A673 (cell line): Measurements from ENCODE around the gene MAGEB5. TPM values are rescaled to one million over a fixed set of nuclear protein-coding genes. Genes with fewer than 3 reads are reported as not detected.
A peak's percentile ranks its signal among the peaks of the same experiment; 100 is the strongest.
"Not testable (repeated sequence)": the region's sequence is repeated elsewhere in the genome, so short reads cannot be mapped to it uniquely, and the experiment has no call there.

Experiments used
- Bru-seq: library from RNA; stranded (reverse); fragments of 400-500 nt; gene quantifications from one replicate; lab custom pipeline; 2021; lab: Mats Ljungman, UMichigan
- BruChase-seq, 2 experiments: library from RNA; stranded (reverse); fragments of 400-500 nt; gene quantifications; one replicate each; lab custom pipeline; 2021; lab: Mats Ljungman, UMichigan
- BruUV-seq: library from RNA; stranded (reverse); fragments of 400-500 nt; replicated peaks from 2 replicates; lab custom pipeline; 2021; lab: Mats Ljungman, UMichigan
- CTCF ChIA-PET: fragments of 300-600 bp; sonication (Branson Sonifier 250); formaldehyde crosslinking; loops from one replicate; lab custom pipeline; 2022; ENCODE audit warnings: antibody characterized with exemption; lab: Charles Lee
- POLR2A ChIA-PET: fragments of 300-600 bp; sonication (Branson Sonifier 250); formaldehyde crosslinking; loops from one replicate; lab custom pipeline; 2022; ENCODE audit warnings: antibody characterized with exemption; ENCODE audit not compliant: low non-redundant PET; lab: Charles Lee
- DNase-seq: peaks from one replicate; pipeline ENCODE4 v3.0.0-alpha.2; 2015; ENCODE audit warnings: low spot score
- H3K27ac ChIP-seq: fragments of 200-600 bp; sonication (generic); 2 replicates; pipeline ENCODE4 v1.5.1; 2016; ENCODE audit warnings: mixed run types, low read depth, mild to moderate bottlenecking, mixed read lengths, antibody characterized with exemption, low read length; ENCODE audit not compliant: poor library complexity, severe bottlenecking
- H3K27me3 ChIP-seq: fragments of 200-600 bp; sonication (generic); replicated peaks from 2 replicates; pipeline ENCODE4 v1.6.1; 2017; ENCODE audit warnings: mixed run types, low read depth, mild to moderate bottlenecking, mixed read lengths, antibody characterized with exemption, low read length; ENCODE audit not compliant: insufficient read depth, poor library complexity
- H3K36me3 ChIP-seq: fragments of 200-600 bp; sonication (generic); 2 replicates; pipeline ENCODE4 v1.6.1; 2016; ENCODE audit warnings: mixed run types, mild to moderate bottlenecking, mixed read lengths, antibody characterized with exemption, low read length; ENCODE audit not compliant: insufficient read depth, poor library complexity, severe bottlenecking
- H3K4me1 ChIP-seq: fragments of 200-600 bp; sonication (generic); 2 replicates; pipeline ENCODE4 v1.6.1; 2017; ENCODE audit warnings: mixed run types, mild to moderate bottlenecking, mixed read lengths, antibody characterized with exemption, low read length; ENCODE audit not compliant: insufficient read depth, poor library complexity, severe bottlenecking
- H3K4me3 ChIP-seq: fragments of 200-600 bp; sonication (generic); 2 replicates; pipeline ENCODE4 v1.5.1; 2016; ENCODE audit warnings: low read depth, mixed run types, mild to moderate bottlenecking, mixed read lengths, low read length; ENCODE audit not compliant: poor library complexity, severe bottlenecking
- H3K9me3 ChIP-seq: fragments of 200-600 bp; sonication (generic); 2 replicates; pipeline ENCODE4 v1.6.1; 2016; ENCODE audit warnings: mixed run types, low read depth, mild to moderate bottlenecking, mixed read lengths, antibody characterized with exemption, low read length; ENCODE audit not compliant: poor library complexity, severe bottlenecking
- CTCF ChIP-seq: fragments of 300-800, 200-600 bp; sonication (generic); conservative IDR thresholded peaks from 2 replicates; pipeline ENCODE4 v1.5.1; 2017; ENCODE audit warnings: low read depth, mild to moderate bottlenecking, antibody characterized with exemption, low read length, moderate library complexity, mixed read lengths
- EZH2 ChIP-seq: fragments of 200-600 bp; sonication (generic); IDR thresholded peaks from 2 replicates; pipeline ENCODE4 v1.6.1; 2017; ENCODE audit warnings: borderline replicate concordance, low read depth, mild to moderate bottlenecking, mixed read lengths, antibody characterized with exemption, low read length; ENCODE audit not compliant: poor library complexity, severe bottlenecking
- intact Hi-C: fragments of 100-400 bp; cut with micrococcal nuclease; formaldehyde crosslinking; loops from one replicate; pipeline ENCODE4 v1.10.0; 2022; ENCODE audit not compliant: unreplicated experiment
- long read RNA-seq: library from polyadenylated mRNA; stranded (forward); transcript quantifications from one replicate; pipeline ENCODE4 v2.0.0, GENCODE V29; 2022
- total RNA-seq: library from RNA; stranded (reverse); gene quantifications from 2 replicates; pipeline ENCODE4 v1.2.3, GENCODE V29; 2021

MAGEB5 gene
- total RNA-seq (not detected in 2 replicates), Bru-seq, nascent RNA (not detected), BruChase-seq, experiment 1, labeled RNA remaining after a 2-hour chase (not detected), BruChase-seq, experiment 2, labeled RNA remaining after a 6-hour chase (not detected)
- long read RNA-seq = 0 reads

GRCh38 chrX:26215869-26216268 lies at the start of gene MAGEB5:
MAGEB5 (plus strand) TSS chrX:26216169; CDS start chrX:26217302, 1,133 bp downstream.
- intact Hi-C loops = no loop called here
- Histone ChIP-seq H3K9me3 (no peaks in the 10 kb centered on the region), H3K4me1 (no peaks in the 10 kb centered on the region), H3K4me3 (no peak within 1 kb of the TSS), H3K27ac (no peak within 1 kb of the TSS), H3K36me3 (no peaks in the 10 kb centered on the region), H3K27me3 (no peaks in the 10 kb centered on the region)
- no peak for DNase-seq
- POLR2A ChIA-PET = no interaction called here
- no TSS peak for BruUV-seq
- TF ChIP-seq CTCF (no peak), EZH2 (no peak)
- CTCF ChIA-PET = no interaction called here

GRCh38 chrX:26192204-26192603 lies 23.8 kb upstream of the MAGEB5 start, which contains the start of gene MAGEB6:
MAGEB6 (plus strand) TSS chrX:26192440; CDS start chrX:26193847, 1,407 bp downstream.
- CTCF ChIA-PET = no interaction called here
- peaks cover 3% of the 10 kb centered on the region for H3K9me3 ChIP-seq
- H3K36me3 ChIP-seq = no peaks in the 10 kb centered on the region
- peak; percentile 3 for DNase-seq
- intact Hi-C loops = no loop called here
- H3K4me3 ChIP-seq = no peak within 1 kb of the TSS
- POLR2A ChIA-PET = no interaction called here
- no peak within 1 kb of the TSS for H3K27ac ChIP-seq
- BruUV-seq = no TSS peak
- TF ChIP-seq CTCF (no peak), EZH2 (no peak)
- H3K4me1 ChIP-seq = no peaks in the 10 kb centered on the region
- no peaks in the 10 kb centered on the region for H3K27me3 ChIP-seq

- Histone ChIP-seq H3K4me1 (no peaks in the 10 kb centered on the region), H3K27me3 (no peaks in the 10 kb centered on the region), H3K27ac (no peak overlapping the region), H3K9me3 (no peaks in the 10 kb centered on the region), H3K36me3 (no peaks in the 10 kb centered on the region), H3K4me3 (no peak overlapping the region)
- CTCF ChIA-PET = no interaction called here
- no peak for DNase-seq
- no TSS peak for BruUV-seq
- POLR2A ChIA-PET = no interaction called here
- intact Hi-C loops = no loop called here
- no peak for TF ChIP-seq EZH2
- no peak for TF ChIP-seq CTCF
Observed at GRCh38 chrX:26203561-26203960, 12.4 kb upstream of the MAGEB5 start.

- POLR2A ChIA-PET, H3K4me1 ChIP-seq, DNase-seq, H3K9me3 ChIP-seq, intact Hi-C loops, H3K27me3 ChIP-seq, H3K4me3 ChIP-seq, H3K27ac ChIP-seq, BruUV-seq, CTCF ChIA-PET, H3K36me3 ChIP-seq: not testable (repeated sequence)
Observed at GRCh38 chrX:26204717-26205116, 11.3 kb upstream of the MAGEB5 start.
